H9 (cell line): ENCODE data around the gene ABHD15. TPM values are rescaled to one million over a fixed set of nuclear protein-coding genes. Genes with fewer than 3 reads are reported as not detected.

Source experiments
- DNase-seq: peaks from one replicate; pipeline ENCODE4 v3.0.0-alpha.2; 2017
- H2AFZ ChIP-seq: one replicate; pipeline ENCODE4 v1.6.1; 2013; ENCODE audit warnings: mild to moderate bottlenecking, low read length, control low read depth, moderate library complexity
- H2AK5ac ChIP-seq: 2 replicates; pipeline ENCODE4 v1.6.1; 2013; ENCODE audit warnings: low read length, control low read depth, mixed read lengths; ENCODE audit not compliant: insufficient read length
- H2BK120ac ChIP-seq: one replicate; pipeline ENCODE4 v1.6.1; 2013; ENCODE audit warnings: low read depth, mild to moderate bottlenecking, low read length, control low read depth, inconsistent platforms; ENCODE audit not compliant: poor library complexity, severe bottlenecking
- H2BK12ac ChIP-seq: 2 replicates; pipeline ENCODE4 v1.6.1; 2013; ENCODE audit warnings: low read length, control low read depth, mixed read lengths, low read depth; ENCODE audit not compliant: insufficient read length
- H2BK15ac ChIP-seq: 2 replicates; pipeline ENCODE4 v1.6.1; 2013; ENCODE audit warnings: low read depth, low read length, control low read depth
- H2BK20ac ChIP-seq: one replicate; pipeline ENCODE4 v1.6.1; 2013; ENCODE audit warnings: low read depth, mild to moderate bottlenecking, low read length, control low read depth, inconsistent platforms; ENCODE audit not compliant: poor library complexity, severe bottlenecking
- H2BK5ac ChIP-seq: 2 replicates; pipeline ENCODE4 v1.6.1; 2013; ENCODE audit warnings: low read length, control low read depth, mixed read lengths; ENCODE audit not compliant: insufficient read length
- H3K14ac ChIP-seq: 2 replicates; pipeline ENCODE4 v1.6.1; 2013; ENCODE audit warnings: low read length, control low read depth; ENCODE audit not compliant: insufficient read depth
- H3K18ac ChIP-seq: 2 replicates; pipeline ENCODE4 v1.6.1; 2013; ENCODE audit warnings: low read depth, mild to moderate bottlenecking, mixed read lengths, low read length, control low read depth; ENCODE audit not compliant: insufficient read length
- H3K23ac ChIP-seq: 2 replicates; pipeline ENCODE4 v1.6.1; 2013; ENCODE audit warnings: low read length, control low read depth, mixed read lengths, low read depth; ENCODE audit not compliant: insufficient read length
- H3K23me2 ChIP-seq: 2 replicates; pipeline ENCODE4 v1.6.1; 2013; ENCODE audit warnings: low read depth, mild to moderate bottlenecking, mixed read lengths, low read length, control low read depth; ENCODE audit not compliant: insufficient read length, poor library complexity, severe bottlenecking
- H3K27ac ChIP-seq: 2 replicates; pipeline ENCODE4 v1.5.1; 2013; ENCODE audit warnings: low read length, control low read depth, mixed read lengths, low read depth; ENCODE audit not compliant: insufficient read length
- H3K27me3 ChIP-seq: 2 replicates; pipeline ENCODE4 v1.6.1; 2013; ENCODE audit warnings: low read length, control low read depth, inconsistent platforms; ENCODE audit not compliant: insufficient read depth
- H3K4ac ChIP-seq: 2 replicates; pipeline ENCODE4 v1.6.1; 2013; ENCODE audit warnings: low read depth, mild to moderate bottlenecking, control low read depth, inconsistent platforms, low read length, moderate library complexity
- H3K4me1 ChIP-seq: 2 replicates; pipeline ENCODE4 v1.6.1; 2013; ENCODE audit warnings: low read length, control low read depth, inconsistent platforms; ENCODE audit not compliant: insufficient read depth
- H3K4me2 ChIP-seq: 2 replicates; pipeline ENCODE4 v1.6.1; 2013; ENCODE audit warnings: low read length, control low read depth, mixed read lengths; ENCODE audit not compliant: insufficient read length, insufficient read depth
- H3K56ac ChIP-seq: 2 replicates; pipeline ENCODE4 v1.6.1; 2013; ENCODE audit warnings: low read depth, mild to moderate bottlenecking, mixed read lengths, low read length, control low read depth; ENCODE audit not compliant: insufficient read length
- H3K79me1 ChIP-seq: 2 replicates; pipeline ENCODE4 v1.6.1; 2013; ENCODE audit warnings: low read depth, mild to moderate bottlenecking, moderate library complexity, low read length, control low read depth, inconsistent platforms; ENCODE audit not compliant: insufficient read depth, poor library complexity, severe bottlenecking
- H3K79me2 ChIP-seq: 2 replicates; pipeline ENCODE4 v1.6.1; 2013; ENCODE audit warnings: low read length, control low read depth, inconsistent platforms; ENCODE audit not compliant: insufficient read depth
- H3K9ac ChIP-seq: 2 replicates; pipeline ENCODE4 v1.6.1; 2013; ENCODE audit warnings: low read length, control low read depth, mixed read lengths; ENCODE audit not compliant: insufficient read length; ENCODE audit errors: extremely low read depth
- H3K9me3 ChIP-seq: one replicate; pipeline ENCODE4 v1.6.1; 2013; ENCODE audit warnings: low read depth, low read length, inconsistent platforms; ENCODE audit not compliant: control insufficient read depth
- H3T11ph ChIP-seq: one replicate; pipeline ENCODE4 v1.6.1; 2013; ENCODE audit warnings: mild to moderate bottlenecking, low read length, control low read depth, inconsistent platforms
- H4K20me1 ChIP-seq: one replicate; pipeline ENCODE4 v1.6.1; 2013; ENCODE audit not compliant: control insufficient read depth, insufficient read length, insufficient read depth
- H4K5ac ChIP-seq: 2 replicates; pipeline ENCODE4 v1.6.1; 2013; ENCODE audit warnings: low read depth, mild to moderate bottlenecking, mixed read lengths, low read length, control low read depth; ENCODE audit not compliant: insufficient read length
- H4K8ac ChIP-seq: replicated peaks from 2 replicates; pipeline ENCODE4 v1.6.1; 2013; ENCODE audit warnings: low read length, control low read depth, mixed read lengths, low read depth; ENCODE audit not compliant: insufficient read length
- H4K91ac ChIP-seq: 2 replicates; pipeline ENCODE4 v1.6.1; 2013; ENCODE audit warnings: low read depth, mild to moderate bottlenecking, moderate library complexity, mixed read lengths, low read length, control low read depth; ENCODE audit not compliant: insufficient read length
- H3K27ac Mint-ChIP-seq, 3 experiments: 2 replicates in 2 of 3; 3 replicates in 1 of 3; pipeline ENCODE4 v1.8.0; 2020 to 2021; ENCODE audit warnings: mixed read lengths in 3 of 3, mild to moderate bottlenecking in 1 of 3, moderate library complexity in 1 of 3
- H3K27me3 Mint-ChIP-seq: 2 replicates; pipeline ENCODE4 v1.8.0; 2021; ENCODE audit warnings: low read depth, mild to moderate bottlenecking, moderate library complexity, mixed read lengths
- H3K36me3 Mint-ChIP-seq, 3 experiments: 2 replicates in 2 of 3; 3 replicates in 1 of 3; pipeline ENCODE4 v1.8.0; 2020 to 2021; ENCODE audit warnings: low read depth in 3 of 3, mixed read lengths in 3 of 3; ENCODE audit not compliant: insufficient read depth in 1 of 3
- H3K4me1 Mint-ChIP-seq, 2 experiments: 2 replicates each; pipeline ENCODE4 v1.8.0; 2020; ENCODE audit warnings: mixed read lengths in 2 of 2
- H3K4me3 Mint-ChIP-seq, 2 experiments: 2 replicates in 1 of 2; 3 replicates in 1 of 2; pipeline ENCODE4 v1.8.0; 2020 to 2021; ENCODE audit warnings: mild to moderate bottlenecking in 2 of 2, mixed read lengths in 2 of 2, moderate library complexity in 1 of 2
- H3K9me3 Mint-ChIP-seq, 2 experiments: 2 replicates in 1 of 2; 3 replicates in 1 of 2; pipeline ENCODE4 v1.8.0; 2020; ENCODE audit warnings: mild to moderate bottlenecking in 2 of 2, mixed read lengths in 2 of 2, moderate library complexity in 1 of 2
- WGBS: extraction: QIAGEN DNeasy Blood & Tissue Kit; methylation state at CpG from one replicate; pipeline ENCODE4 v1.1.7; 2013; ENCODE audit warnings: missing lambda C conversion rate, low lambda C conversion rate, mixed read lengths; ENCODE audit not compliant: insufficient read length; ENCODE audit errors: extremely low coverage; 5-methylcytosine and 5-hydroxymethylcytosine counted together
- total RNA-seq: library from RNA; stranded (reverse); gene quantifications from 2 replicates; pipeline ENCODE4 v1.2.1, GENCODE V29; 2021
- TF ChIP-seq, protein P1 (sequence below): fragments of 200-600 bp; sonication (generic); conservative IDR thresholded peaks from 3 replicates; pipeline ENCODE4 v1.8.0; 2021; ENCODE audit warnings: antibody characterized with exemption, mild to moderate bottlenecking

ABHD15 gene
- total RNA-seq, 1 experiment from 2014 or later: 2.5 TPM

GRCh38 chr17:29518359-29518758 lies 48.5 kb downstream of the ABHD15 start:
- Histone ChIP-seq H3K18ac (no peak overlapping the region), H4K8ac (no peak overlapping the region), H2AFZ (no peak overlapping the region), H4K91ac (no peak overlapping the region), H3K27me3 (no peaks in the 10 kb centered on the region), H3K56ac (no peak overlapping the region), H3K14ac (no peak overlapping the region), H3K4me1 (no peaks in the 10 kb centered on the region), H3K9me3 (no peaks in the 10 kb centered on the region), H3K23ac (no peak overlapping the region), H3K79me1 (no peaks in the 10 kb centered on the region), H2BK5ac (no peak overlapping the region), H3K79me2 (no peaks in the 10 kb centered on the region), H2AK5ac (no peak overlapping the region), H3T11ph (no peak overlapping the region), H3K4me2 (no peak overlapping the region), H2BK15ac (no peak overlapping the region), H3K23me2 (no peaks in the 10 kb centered on the region), H4K20me1 (no peaks in the 10 kb centered on the region), H3K4ac (no peak overlapping the region), H3K9ac (no peak overlapping the region), H2BK20ac (no peak overlapping the region), H2BK120ac (no peak overlapping the region), H3K27ac (no peak overlapping the region), H4K5ac (no peak overlapping the region), H2BK12ac (no peak overlapping the region)
- no peak overlapping the region for H3K27ac Mint-ChIP-seq
- no peaks in the 10 kb centered on the region for H3K9me3 Mint-ChIP-seq
- WGBS: no CpG with 5 or more reads among the region's 1 CpG
- H3K36me3 Mint-ChIP-seq: peaks cover 29 to 83% (median 59%) of the 10 kb centered on the region in 3 experiments
- TF ChIP-seq, protein P1, sequence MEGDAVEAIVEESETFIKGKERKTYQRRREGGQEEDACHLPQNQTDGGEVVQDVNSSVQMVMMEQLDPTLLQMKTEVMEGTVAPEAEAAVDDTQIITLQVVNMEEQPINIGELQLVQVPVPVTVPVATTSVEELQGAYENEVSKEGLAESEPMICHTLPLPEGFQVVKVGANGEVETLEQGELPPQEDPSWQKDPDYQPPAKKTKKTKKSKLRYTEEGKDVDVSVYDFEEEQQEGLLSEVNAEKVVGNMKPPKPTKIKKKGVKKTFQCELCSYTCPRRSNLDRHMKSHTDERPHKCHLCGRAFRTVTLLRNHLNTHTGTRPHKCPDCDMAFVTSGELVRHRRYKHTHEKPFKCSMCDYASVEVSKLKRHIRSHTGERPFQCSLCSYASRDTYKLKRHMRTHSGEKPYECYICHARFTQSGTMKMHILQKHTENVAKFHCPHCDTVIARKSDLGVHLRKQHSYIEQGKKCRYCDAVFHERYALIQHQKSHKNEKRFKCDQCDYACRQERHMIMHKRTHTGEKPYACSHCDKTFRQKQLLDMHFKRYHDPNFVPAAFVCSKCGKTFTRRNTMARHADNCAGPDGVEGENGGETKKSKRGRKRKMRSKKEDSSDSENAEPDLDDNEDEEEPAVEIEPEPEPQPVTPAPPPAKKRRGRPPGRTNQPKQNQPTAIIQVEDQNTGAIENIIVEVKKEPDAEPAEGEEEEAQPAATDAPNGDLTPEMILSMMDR: no peak
- no peaks in the 10 kb centered on the region for H3K4me1 Mint-ChIP-seq
- no peak for DNase-seq
- no peaks in the 10 kb centered on the region for H3K27me3 Mint-ChIP-seq
- H3K4me3 Mint-ChIP-seq: no peak overlapping the region
